HepG2 (cell line): Measurements from ENCODE around the gene RGS6. TPM values are rescaled to one million over a fixed set of nuclear protein-coding genes. Genes with fewer than 3 reads are reported as not detected.

Source experiments
- ATAC-seq: fragments of 200-7000 bp; cut with Tn5 transposase; 3 replicates; pipeline ENCODE4 v1.9.1; 2020; ENCODE audit warnings: mild to moderate bottlenecking, moderate library complexity
- BruUV-seq: library from RNA; stranded (reverse); fragments of 400-500 nt; replicated peaks from 2 replicates; lab custom pipeline; 2021; lab: Mats Ljungman, UMichigan
- CTCF ChIA-PET: fragments of 300-600 bp; formaldehyde crosslinking; extraction: SDS; loops from one replicate; lab custom pipeline; 2021; ENCODE audit warnings: low total read pairs, inconsistent platforms, low intra/inter-chr PET ratio; lab: Yijun Ruan, JAX
- POLR2A ChIA-PET: fragments of 350-600 bp; sonication (Branson Sonifier 250); formaldehyde crosslinking; loops from one replicate; lab custom pipeline; 2020; ENCODE audit warnings: antibody characterized with exemption, inconsistent platforms; lab: Yijun Ruan, JAX
- DNase-seq: peaks from one replicate; pipeline ENCODE4 v3.0.0-alpha.2; 2015; ENCODE audit warnings: low spot score
- FAIRE-seq: peaks from 3 replicates; lab custom pipeline; 2011; peaks lifted over from hg19 to GRCh38; lab: Jason Lieb, UNC
- H2AFZ ChIP-seq: one replicate; pipeline ENCODE4 v1.6.1; 2011; ENCODE audit warnings: low read length, inconsistent platforms
- H3K27ac ChIP-seq: fragments of 300-600 bp; 3 replicates; pipeline ENCODE4 v1.8.0; 2011; ENCODE audit warnings: mixed run types, mild to moderate bottlenecking, mixed read lengths, low read length, inconsistent platforms; ENCODE audit not compliant: insufficient read depth; ENCODE audit errors: extremely low read length
- H3K27me3 ChIP-seq, 2 experiments: fragments of 200-600 bp in 1 of 2; 2 replicates in 1 of 2; 3 replicates in 1 of 2; pipeline versions ENCODE4 v1.6.0 to v1.8.0; 2011; ENCODE audit warnings: low read length in 2 of 2, mild to moderate bottlenecking in 2 of 2, moderate library complexity in 2 of 2, inconsistent platforms in 1 of 2; ENCODE audit not compliant: insufficient read depth in 2 of 2, control insufficient read depth in 1 of 2
- H3K36me3 ChIP-seq, 2 experiments: fragments of 200-600 bp in 1 of 2; replicated peaks in 1 of 2; 2 replicates in 1 of 2; 3 replicates in 1 of 2; pipeline versions ENCODE4 v1.5.1 to v1.8.0; 2011; ENCODE audit warnings: low read length in 2 of 2, inconsistent platforms in 1 of 2; ENCODE audit not compliant: insufficient read depth in 2 of 2, control insufficient read depth in 1 of 2
- H3K4me1 ChIP-seq: 2 replicates; pipeline ENCODE4 v1.5.1; 2012; ENCODE audit warnings: low read length, inconsistent platforms; ENCODE audit not compliant: insufficient read depth
- H3K4me2 ChIP-seq: 2 replicates; pipeline ENCODE4 v1.6.0; 2011; ENCODE audit warnings: low read depth, low read length, inconsistent platforms
- H3K4me3 ChIP-seq, 3 experiments: fragments of 200-600 bp in 1 of 3; sonication (generic), shearing (Covaris generic) in 1 of 3; replicated peaks in 1 of 3; 2 replicates each; pipeline ENCODE4 v1.5.1; 2011 to 2016; ENCODE audit warnings: low read length in 3 of 3, inconsistent platforms in 2 of 3, low read depth in 2 of 3, mild to moderate bottlenecking in 2 of 3, control low read depth in 1 of 3, mixed read lengths in 1 of 3; ENCODE audit not compliant: insufficient read depth in 1 of 3
- H3K79me2 ChIP-seq: one replicate; pipeline ENCODE4 v1.6.1; 2011; ENCODE audit warnings: low read length, inconsistent platforms; ENCODE audit not compliant: insufficient read depth
- H3K9ac ChIP-seq: 2 replicates; pipeline ENCODE4 v1.6.0; 2011; ENCODE audit warnings: mild to moderate bottlenecking, low read depth, low read length, inconsistent platforms; ENCODE audit not compliant: insufficient read depth
- H3K9me3 ChIP-seq: 2 replicates; pipeline ENCODE4 v1.5.1; 2012; ENCODE audit warnings: mild to moderate bottlenecking, low read length
- H4K20me1 ChIP-seq: 2 replicates; pipeline ENCODE4 v1.6.0; 2011; ENCODE audit warnings: inconsistent platforms, mild to moderate bottlenecking, low read length, moderate library complexity; ENCODE audit not compliant: insufficient read depth
- ARID2 ChIP-seq: sonication (generic); formaldehyde crosslinking; IDR thresholded peaks from 2 replicates; pipeline ENCODE4 v1.8.1; 2022; ENCODE audit warnings: mild to moderate bottlenecking, missing genetic modification reagents, borderline replicate concordance
- CHD2 ChIP-seq: IDR thresholded peaks from 2 replicates; pipeline ENCODE4 v1.6.1; 2011; ENCODE audit warnings: low read depth, low read length, improper control_type of control experiment
- EEA1 ChIP-seq: sonication (generic); formaldehyde crosslinking; IDR thresholded peaks from 2 replicates; pipeline ENCODE4 v1.5.1; 2020; ENCODE audit warnings: mild to moderate bottlenecking, missing genetic modification reagents, borderline replicate concordance
- EED ChIP-seq: sonication (generic); formaldehyde crosslinking; IDR thresholded peaks from 2 replicates; pipeline ENCODE4 v1.5.0; 2020; ENCODE audit warnings: mild to moderate bottlenecking, missing genetic modification reagents
- HDAC6 ChIP-seq: fragments of 200-600 bp; sonication (generic); IDR thresholded peaks from 2 replicates; pipeline ENCODE4 v1.7.0; 2017; ENCODE audit warnings: mild to moderate bottlenecking, antibody characterized with exemption, low read length, low read depth
- HMG20B ChIP-seq: conservative IDR thresholded peaks from 2 replicates; pipeline ENCODE4 v1.6.1; 2016; ENCODE audit warnings: missing genetic modification reagents, missing compliant biosample characterization
- NCOA5 ChIP-seq: sonication (generic); formaldehyde crosslinking; IDR thresholded peaks from 2 replicates; pipeline ENCODE4 v1.4.0; 2020; ENCODE audit warnings: missing genetic modification reagents
- POGZ ChIP-seq: sonication (generic); formaldehyde crosslinking; IDR thresholded peaks from 2 replicates; pipeline ENCODE4 v1.4.0; 2020; ENCODE audit warnings: mild to moderate bottlenecking, missing genetic modification reagents
- SOX5 ChIP-seq: IDR thresholded peaks from 2 replicates; pipeline ENCODE4 v1.6.1; 2016; ENCODE audit warnings: borderline replicate concordance
- ZFYVE20 ChIP-seq: sonication (generic); formaldehyde crosslinking; IDR thresholded peaks from 2 replicates; pipeline ENCODE4 v1.8.0; 2023; ENCODE audit warnings: low read depth, mild to moderate bottlenecking, moderate library complexity, missing genetic modification reagents, borderline replicate concordance
- ZNF224 ChIP-seq: sonication (generic); formaldehyde crosslinking; IDR thresholded peaks from 2 replicates; pipeline ENCODE4 v1.5.0; 2020; ENCODE audit warnings: mild to moderate bottlenecking, missing genetic modification reagents
- ZNF34 ChIP-seq: sonication (generic); formaldehyde crosslinking; IDR thresholded peaks from 2 replicates; pipeline ENCODE4 v1.4.0; 2020; ENCODE audit warnings: mild to moderate bottlenecking, missing genetic modification reagents, borderline replicate concordance
- ZNF550 ChIP-seq: sonication (generic); formaldehyde crosslinking; IDR thresholded peaks from 2 replicates; pipeline ENCODE4 v1.4.0; 2020; ENCODE audit warnings: mild to moderate bottlenecking, missing genetic modification reagents, borderline replicate concordance
- ZNF777 ChIP-seq: sonication (generic); formaldehyde crosslinking; IDR thresholded peaks from 2 replicates; pipeline ENCODE4 v1.4.0; 2020; ENCODE audit warnings: missing genetic modification reagents
- ZSCAN25 ChIP-seq: sonication (generic); formaldehyde crosslinking; IDR thresholded peaks from 2 replicates; pipeline ENCODE4 v1.8.0; 2022; ENCODE audit warnings: mild to moderate bottlenecking, missing genetic modification reagents
- WGBS: methylation state at CpG from one replicate; pipeline ENCODE4 v1.1.6; 2017; ENCODE audit warnings: low lambda C conversion rate; 5-methylcytosine and 5-hydroxymethylcytosine counted together
- in situ Hi-C: cut with HindIII; loops from 2 replicates; pipeline ENCODE4 v1.10.0; 2017; ENCODE audit warnings: low pct_unique_long_range_greater_than_20kb; ENCODE audit not compliant: extremely low pct_ligation_motif_present
- intact Hi-C: fragments of 100-400 bp; cut with micrococcal nuclease; formaldehyde crosslinking; loops from one replicate; pipeline ENCODE4 v1.10.0; 2022; ENCODE audit not compliant: unreplicated experiment
- polyA plus RNA-seq, 8 experiments: library from polyadenylated mRNA; depleted of rRNA in 3 of 8; stranded (reverse) in 7 of 8; unstranded in 1 of 8; fragments of >200 nt; fragmentation: Illumina TruSeq in 4 of 8; extraction: Trizol in 4 of 8; gene quantifications; 2 replicates each; pipeline versions ENCODE4 v1.2.1 to v1.2.3, GENCODE V29; 2011 to 2016; ENCODE audit warnings: low read depth in 4 of 8, missing spikeins in 1 of 8, mixed read lengths in 1 of 8; ENCODE audit not compliant: insufficient read depth in 1 of 8
- total RNA-seq, 5 experiments: library from RNA; depleted of rRNA; stranded (reverse); fragments of >200 nt; fragmentation: Illumina TruSeq; extraction: Trizol; gene quantifications; 2 replicates each; pipeline ENCODE4 v1.2.3, GENCODE V29; 2016; ENCODE audit warnings: low read depth in 1 of 5
- TF ChIP-seq, protein P1 (sequence below): IDR thresholded peaks from 2 replicates; pipeline ENCODE4 v1.6.1; 2016; ENCODE audit warnings: mild to moderate bottlenecking, missing biosample characterization, missing genetic modification reagents
- TF ChIP-seq, protein P2 (sequence below): sonication (generic); formaldehyde crosslinking; IDR thresholded peaks from 2 replicates; pipeline ENCODE4 v1.4.0; 2020; ENCODE audit warnings: mild to moderate bottlenecking, low read depth, missing genetic modification reagents
- TF ChIP-seq, protein P3 (sequence below): sonication (generic); IDR thresholded peaks from 2 replicates; pipeline ENCODE4 v1.6.1; 2016; ENCODE audit warnings: low read depth, borderline replicate concordance
- TF ChIP-seq, protein P4 (sequence below): IDR thresholded peaks from 2 replicates; pipeline ENCODE4 v1.6.1; 2018; ENCODE audit warnings: missing genetic modification reagents
- TF ChIP-seq, protein P5 (sequence below): sonication (generic); formaldehyde crosslinking; IDR thresholded peaks from 2 replicates; pipeline ENCODE4 v1.4.0; 2020; ENCODE audit warnings: mild to moderate bottlenecking, missing genetic modification reagents

RGS6 gene
- total and polyA plus RNA-seq, 2 of the 13 experiments (the other 11 are each of a cell fraction or from before 2014, with no cell fraction given): not detected

DNA sequence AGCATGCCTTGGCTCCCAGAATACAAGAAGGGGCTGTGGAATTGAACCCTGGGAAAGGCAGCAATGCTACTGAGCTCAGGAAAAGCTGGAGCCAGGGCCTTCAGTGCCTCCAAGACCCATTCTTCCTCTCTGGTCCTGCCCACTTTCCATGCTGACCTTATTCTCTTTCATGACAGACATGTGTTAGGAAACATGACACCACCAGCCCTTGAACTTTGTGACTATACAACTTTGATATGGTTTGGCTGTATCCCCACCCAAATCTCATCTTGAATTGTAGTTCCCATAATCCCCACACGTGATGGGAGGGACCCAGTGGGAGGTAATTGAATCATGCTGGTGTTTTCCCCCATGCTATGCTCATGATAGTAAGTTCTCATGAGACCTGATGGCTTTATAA lies 553.5 kb downstream of the RGS6 start:
- H3K27ac ChIP-seq: no peak overlapping the region
- H3K4me2 ChIP-seq: no peak overlapping the region
- no peak overlapping the region for H2AFZ ChIP-seq
- peaks cover 0 to 5% of the 10 kb centered on the region in 2 experiments; a peak in 1 of 5 replicates for H3K27me3 ChIP-seq
- H3K9me3 ChIP-seq: peaks cover 9% of the 10 kb centered on the region; the same call in 1 of the 2 replicates
- no peak for FAIRE-seq
- BruUV-seq: no TSS peak
- ChIA-PET POLR2A (no interaction called here), CTCF (no interaction called here)
- in situ Hi-C loops: no loop called here
- H4K20me1 ChIP-seq: no peaks in the 10 kb centered on the region
- no peaks in the 10 kb centered on the region for H3K36me3 ChIP-seq
- no peaks in the 10 kb centered on the region for H3K4me1 ChIP-seq
- no peak for TF ChIP-seq ZNF224
- TF ChIP-seq ARID2 (CRISPR knock-in tag): no peak
- TF ChIP-seq HDAC6: no peak
- TF ChIP-seq, protein P1, sequence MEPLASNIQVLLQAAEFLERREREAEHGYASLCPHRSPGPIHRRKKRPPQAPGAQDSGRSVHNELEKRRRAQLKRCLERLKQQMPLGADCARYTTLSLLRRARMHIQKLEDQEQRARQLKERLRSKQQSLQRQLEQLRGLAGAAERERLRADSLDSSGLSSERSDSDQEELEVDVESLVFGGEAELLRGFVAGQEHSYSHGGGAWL (CRISPR knock-in tag): no peak
- no peak for TF ChIP-seq ZSCAN25
- no peak for TF ChIP-seq EED (CRISPR knock-in tag)
- TF ChIP-seq CHD2: no peak
- no peak for TF ChIP-seq ZNF34 (CRISPR knock-in tag)
- no peak for TF ChIP-seq ZNF777
- no peak for TF ChIP-seq POGZ (CRISPR knock-in tag)
- TF ChIP-seq, protein P2, sequence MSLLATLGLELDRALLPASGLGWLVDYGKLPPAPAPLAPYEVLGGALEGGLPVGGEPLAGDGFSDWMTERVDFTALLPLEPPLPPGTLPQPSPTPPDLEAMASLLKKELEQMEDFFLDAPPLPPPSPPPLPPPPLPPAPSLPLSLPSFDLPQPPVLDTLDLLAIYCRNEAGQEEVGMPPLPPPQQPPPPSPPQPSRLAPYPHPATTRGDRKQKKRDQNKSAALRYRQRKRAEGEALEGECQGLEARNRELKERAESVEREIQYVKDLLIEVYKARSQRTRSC: no peak
- TF ChIP-seq SOX5 (CRISPR knock-in tag): no peak
- TF ChIP-seq, protein P3, sequence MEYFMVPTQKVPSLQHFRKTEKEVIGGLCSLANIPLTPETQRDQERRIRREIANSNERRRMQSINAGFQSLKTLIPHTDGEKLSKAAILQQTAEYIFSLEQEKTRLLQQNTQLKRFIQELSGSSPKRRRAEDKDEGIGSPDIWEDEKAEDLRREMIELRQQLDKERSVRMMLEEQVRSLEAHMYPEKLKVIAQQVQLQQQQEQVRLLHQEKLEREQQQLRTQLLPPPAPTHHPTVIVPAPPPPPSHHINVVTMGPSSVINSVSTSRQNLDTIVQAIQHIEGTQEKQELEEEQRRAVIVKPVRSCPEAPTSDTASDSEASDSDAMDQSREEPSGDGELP: no peak
- TF ChIP-seq NCOA5 (CRISPR knock-in tag): no peak
- no peak for TF ChIP-seq ZNF550 (CRISPR knock-in tag)
- no peak for TF ChIP-seq EEA1
- TF ChIP-seq, protein P4, sequence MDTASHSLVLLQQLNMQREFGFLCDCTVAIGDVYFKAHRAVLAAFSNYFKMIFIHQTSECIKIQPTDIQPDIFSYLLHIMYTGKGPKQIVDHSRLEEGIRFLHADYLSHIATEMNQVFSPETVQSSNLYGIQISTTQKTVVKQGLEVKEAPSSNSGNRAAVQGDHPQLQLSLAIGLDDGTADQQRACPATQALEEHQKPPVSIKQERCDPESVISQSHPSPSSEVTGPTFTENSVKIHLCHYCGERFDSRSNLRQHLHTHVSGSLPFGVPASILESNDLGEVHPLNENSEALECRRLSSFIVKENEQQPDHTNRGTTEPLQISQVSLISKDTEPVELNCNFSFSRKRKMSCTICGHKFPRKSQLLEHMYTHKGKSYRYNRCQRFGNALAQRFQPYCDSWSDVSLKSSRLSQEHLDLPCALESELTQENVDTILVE (CRISPR knock-in tag): no peak
- TF ChIP-seq HMG20B: no peak
- TF ChIP-seq, protein P5, sequence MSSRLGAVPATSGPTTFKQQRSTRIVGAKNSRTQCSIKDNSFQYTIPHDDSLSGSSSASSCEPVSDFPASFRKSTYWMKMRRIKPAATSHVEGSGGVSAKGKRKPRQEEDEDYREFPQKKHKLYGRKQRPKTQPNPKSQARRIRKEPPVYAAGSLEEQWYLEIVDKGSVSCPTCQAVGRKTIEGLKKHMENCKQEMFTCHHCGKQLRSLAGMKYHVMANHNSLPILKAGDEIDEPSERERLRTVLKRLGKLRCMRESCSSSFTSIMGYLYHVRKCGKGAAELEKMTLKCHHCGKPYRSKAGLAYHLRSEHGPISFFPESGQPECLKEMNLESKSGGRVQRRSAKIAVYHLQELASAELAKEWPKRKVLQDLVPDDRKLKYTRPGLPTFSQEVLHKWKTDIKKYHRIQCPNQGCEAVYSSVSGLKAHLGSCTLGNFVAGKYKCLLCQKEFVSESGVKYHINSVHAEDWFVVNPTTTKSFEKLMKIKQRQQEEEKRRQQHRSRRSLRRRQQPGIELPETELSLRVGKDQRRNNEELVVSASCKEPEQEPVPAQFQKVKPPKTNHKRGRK: no peak
- no peak for TF ChIP-seq ZFYVE20 (CRISPR knock-in tag)
- no peak for DNase-seq
- ATAC-seq: no peak
- H3K9ac ChIP-seq: no peak overlapping the region
- 6% methylated on average over 1 of the region's 1 CpG for WGBS
- no peak overlapping the region for H3K4me3 ChIP-seq
- no peaks in the 10 kb centered on the region for H3K79me2 ChIP-seq
- intact Hi-C loops: no loop called here
